Skeletal muscle tissue (tissue), 4 donors: ENCODE data around the gene ZNF775. TPM values are rescaled to one million over a fixed set of nuclear protein-coding genes. Genes with fewer than 3 reads are reported as not detected.

Experiments used
- H3K27ac ChIP-seq: one replicate; pipeline ENCODE4 v1.7.0; 2013; ENCODE audit warnings: mild to moderate bottlenecking, low read depth, low read length, inconsistent platforms
- H3K27me3 ChIP-seq, 3 donors: one replicate each; pipeline ENCODE4 v1.7.0; 2013; ENCODE audit warnings: low read length in 3 of 3; ENCODE audit not compliant: control insufficient read depth in 3 of 3, insufficient read depth in 3 of 3
- H3K36me3 ChIP-seq, 3 donors: one replicate each; pipeline ENCODE4 v1.7.0; 2013; ENCODE audit warnings: low read length in 3 of 3; ENCODE audit not compliant: control insufficient read depth in 3 of 3, insufficient read depth in 3 of 3
- H3K4me1 ChIP-seq, 3 donors: one replicate each; pipeline ENCODE4 v1.7.0; 2013; ENCODE audit warnings: low read length in 3 of 3, mild to moderate bottlenecking in 3 of 3; ENCODE audit not compliant: control insufficient read depth in 3 of 3, insufficient read depth in 3 of 3
- H3K4me3 ChIP-seq, 3 donors: one replicate each; pipeline ENCODE4 v1.7.0; 2013; ENCODE audit warnings: low read length in 3 of 3
- H3K9ac ChIP-seq, 3 donors: one replicate each; pipeline ENCODE4 v1.7.0; 2013; ENCODE audit warnings: low read length in 3 of 3, mild to moderate bottlenecking in 3 of 3, moderate library complexity in 2 of 3, low read depth in 1 of 3
- H3K9me3 ChIP-seq, 3 donors: one replicate each; pipeline ENCODE4 v1.7.0; 2013; ENCODE audit warnings: low read length in 3 of 3; ENCODE audit not compliant: control insufficient read depth in 3 of 3
- total RNA-seq: library from RNA; depleted of rRNA; stranded (reverse); fragments of >200 nt; gene quantifications from one replicate; pipeline ENCODE4 v1.2.3, GENCODE V29; 2014
- donor health status: Osteomylitis.

Gene ZNF775
- total RNA-seq, 1 donor from 2014 or later: 6.8 TPM

DNA sequence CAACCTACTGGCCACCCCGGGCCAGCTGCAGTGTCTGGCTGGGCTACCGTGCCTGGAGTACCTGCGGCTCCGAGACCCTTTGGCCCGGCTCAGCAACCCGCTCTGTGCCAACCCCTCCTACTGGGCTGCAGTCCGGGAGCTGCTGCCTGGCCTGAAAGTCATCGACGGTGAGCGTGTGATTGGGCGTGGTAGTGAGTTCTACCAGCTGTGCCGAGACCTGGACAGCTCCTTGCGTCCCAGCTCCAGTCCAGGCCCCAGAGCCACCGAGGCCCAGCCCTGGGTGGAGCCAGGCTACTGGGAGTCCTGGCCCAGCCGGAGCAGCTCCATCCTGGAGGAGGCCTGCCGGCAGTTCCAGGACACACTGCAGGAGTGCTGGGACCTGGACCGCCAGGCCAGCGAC, 42.0 kb upstream of the ZNF775 start:
- peaks cover 13 to 18% (median 16%) of the 10 kb centered on the region in 3 donors for H3K4me1 ChIP-seq
- H3K36me3 ChIP-seq: no peaks in the 10 kb centered on the region
- H3K4me3 ChIP-seq: no peak overlapping the region
- H3K27ac ChIP-seq: no peak overlapping the region
- H3K9ac ChIP-seq: no peak overlapping the region
- H3K9me3 ChIP-seq: no peaks in the 10 kb centered on the region
- peaks cover 27 to 35% (median 28%) of the 10 kb centered on the region in 3 donors for H3K27me3 ChIP-seq

DNA sequence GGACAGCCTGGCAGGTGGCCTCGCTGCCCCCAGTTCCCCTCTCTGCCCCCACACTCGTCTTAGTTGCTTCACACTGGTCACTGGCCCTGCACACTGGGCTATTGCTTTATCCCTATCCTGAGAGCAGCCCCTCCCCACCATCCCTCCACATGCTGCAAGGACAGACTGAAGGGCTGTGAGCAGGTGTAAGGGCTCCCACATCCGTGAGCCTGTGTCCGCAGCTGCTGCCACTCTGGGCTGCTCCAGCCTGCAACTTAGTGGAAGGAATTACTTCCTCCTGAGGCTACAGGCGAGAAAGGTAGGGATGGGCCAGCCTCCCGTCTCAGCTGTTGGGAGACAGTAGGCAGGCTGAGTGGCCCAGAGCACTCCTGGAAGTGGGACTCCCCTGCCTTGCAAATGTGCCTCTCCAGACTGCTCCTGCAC, 41.5 kb upstream of the ZNF775 start:
- Histone ChIP-seq H3K4me1 (peaks cover 13 to 18% (median 16%) of the 10 kb centered on the region in 3 donors), H3K36me3 (no peaks in the 10 kb centered on the region), H3K27me3 (peaks cover 28 to 40% (median 32%) of the 10 kb centered on the region in 3 donors), H3K4me3 (no peak overlapping the region), H3K27ac (no peak overlapping the region), H3K9me3 (no peaks in the 10 kb centered on the region), H3K9ac (no peak overlapping the region)

DNA sequence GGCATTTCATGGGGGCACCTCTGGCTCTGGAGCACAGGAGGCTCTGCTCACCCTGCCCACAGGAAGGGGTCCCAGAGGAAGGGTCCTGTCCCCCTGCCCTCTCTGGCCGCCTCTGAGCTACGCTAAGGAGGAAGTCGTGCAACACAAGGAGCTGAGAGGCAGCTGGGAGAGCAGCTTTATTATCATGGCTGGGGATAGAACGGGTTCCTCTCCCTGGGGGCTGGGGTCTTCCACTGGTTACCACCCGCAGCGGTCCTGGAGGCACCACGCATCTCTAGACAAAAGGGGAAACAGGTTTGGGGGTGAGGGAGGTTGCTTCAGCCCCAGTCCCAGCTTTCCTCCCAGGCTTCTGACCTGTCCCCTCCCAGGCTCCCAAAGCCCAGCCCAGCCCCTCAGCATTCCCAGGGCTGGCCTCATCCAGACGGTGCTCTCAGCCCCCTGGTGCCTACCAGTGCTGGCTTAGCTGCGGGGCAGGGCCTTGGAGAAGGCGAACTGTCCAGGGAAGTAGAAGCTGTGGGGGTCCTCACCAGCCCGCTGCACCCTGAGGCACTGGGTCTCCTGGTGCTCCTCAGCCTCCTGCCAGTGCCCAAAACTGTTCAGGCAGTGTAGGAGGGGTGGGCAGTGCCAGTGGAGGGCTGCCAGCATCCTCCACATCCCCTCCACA, 40.8 kb upstream of the ZNF775 start:
- H3K4me3 ChIP-seq: no peak overlapping the region
- peaks cover 28 to 43% (median 38%) of the 10 kb centered on the region in 3 donors for H3K27me3 ChIP-seq
- H3K9ac ChIP-seq: no peak overlapping the region
- H3K9me3 ChIP-seq: no peaks in the 10 kb centered on the region
- no peak overlapping the region for H3K27ac ChIP-seq
- no peaks in the 10 kb centered on the region for H3K36me3 ChIP-seq
- peaks cover 13 to 18% (median 16%) of the 10 kb centered on the region in 3 donors for H3K4me1 ChIP-seq

DNA sequence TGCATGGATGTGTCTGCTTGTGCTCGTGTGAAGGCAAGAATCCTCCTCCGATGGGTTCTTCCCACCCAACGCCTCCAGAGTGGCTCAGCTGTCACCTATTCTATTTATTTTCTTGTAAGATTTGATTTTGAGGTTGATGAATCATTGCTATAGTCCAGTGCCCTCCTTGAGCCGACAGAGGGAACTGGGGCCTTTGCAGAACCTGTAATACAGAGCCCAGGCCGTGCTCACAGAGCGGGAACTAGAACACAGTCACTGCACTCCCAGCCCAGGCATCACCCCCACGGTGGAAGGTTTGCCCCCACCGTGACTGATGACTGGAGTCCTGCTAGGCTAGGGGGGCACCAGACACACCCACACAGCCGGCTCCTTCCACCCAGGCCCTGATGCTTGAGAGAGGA, 39.7 kb upstream of the ZNF775 start:
- Histone ChIP-seq H3K27ac (no peak overlapping the region), H3K27me3 (peaks cover 28 to 47% (median 44%) of the 10 kb centered on the region in 3 donors), H3K4me1 (peaks cover 13 to 18% (median 16%) of the 10 kb centered on the region in 3 donors), H3K9ac (no peak overlapping the region), H3K36me3 (no peaks in the 10 kb centered on the region), H3K9me3 (peaks cover 0 to 5% (median 0%) of the 10 kb centered on the region in 3 donors), H3K4me3 (peak overlapping the region in 1 of 3 donors; percentile 56)

DNA sequence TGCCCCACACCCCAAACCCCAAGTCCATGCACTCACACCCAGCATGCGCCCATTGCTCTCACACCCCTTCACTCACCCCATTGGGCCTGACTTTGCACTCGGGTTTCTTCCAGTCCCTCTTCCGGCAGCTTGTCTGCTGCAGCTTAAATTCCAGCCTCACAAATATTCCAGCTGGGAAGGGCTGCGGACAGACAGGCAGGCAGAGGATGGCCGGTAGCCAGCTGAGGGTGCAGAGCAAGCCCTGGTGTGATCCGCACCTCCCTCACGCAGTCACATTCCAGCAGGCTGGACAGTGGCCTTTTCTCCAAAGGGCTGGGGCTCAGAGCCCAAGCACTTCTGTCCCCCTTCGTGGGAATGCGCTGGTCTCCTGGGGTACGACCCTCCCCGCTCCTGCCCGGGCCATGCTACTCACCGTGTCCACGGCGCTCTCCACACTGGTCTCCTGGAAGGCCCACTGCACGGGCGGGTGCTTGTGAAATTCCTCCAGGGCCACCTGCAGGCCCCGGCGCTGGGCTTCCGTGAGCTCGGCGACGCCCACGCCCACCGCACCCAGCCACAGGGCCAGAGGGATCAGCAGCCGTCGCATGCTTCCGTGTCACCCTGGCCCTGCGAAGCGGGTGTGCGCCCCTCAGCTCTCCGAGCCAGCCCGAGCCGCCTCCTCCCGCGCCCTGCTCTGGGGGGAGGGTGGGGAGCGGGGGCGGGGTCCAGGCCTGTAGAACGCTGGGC, 38.9 kb upstream of the ZNF775 start:
- Histone ChIP-seq H3K27me3 (peaks cover 28 to 47% (median 46%) of the 10 kb centered on the region in 3 donors), H3K9me3 (peaks cover 0 to 5% (median 0%) of the 10 kb centered on the region in 3 donors), H3K4me3 (peak overlapping the region; percentile 54 to 58 (median 56)), H3K9ac (peak overlapping the region; percentile 23 to 50 (median 40)), H3K36me3 (no peaks in the 10 kb centered on the region), H3K27ac (no peak overlapping the region), H3K4me1 (peaks cover 13 to 18% (median 16%) of the 10 kb centered on the region in 3 donors)

DNA sequence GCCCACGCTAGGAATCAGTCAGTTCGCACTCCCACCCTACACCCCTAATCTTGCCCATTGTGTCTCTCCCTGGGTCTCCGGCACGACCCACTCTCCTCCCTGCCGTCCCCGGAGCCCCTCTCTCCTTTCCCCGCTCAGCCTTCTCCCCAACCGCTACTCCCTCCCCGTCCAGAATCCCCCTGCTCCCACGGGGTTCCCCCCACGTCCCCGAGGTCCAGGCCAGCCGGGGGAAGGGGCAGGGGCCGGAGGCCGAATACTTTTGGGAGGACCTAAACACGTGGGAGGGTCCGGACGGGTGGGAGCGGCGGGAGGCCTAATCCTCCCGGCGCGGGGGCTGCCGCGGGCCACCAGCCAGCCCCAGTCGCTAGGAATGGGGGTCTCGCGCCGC, 38.3 kb upstream of the ZNF775 start:
- peaks cover 13 to 15% (median 13%) of the 10 kb centered on the region in 3 donors for H3K4me1 ChIP-seq
- H3K27ac ChIP-seq: peak overlapping the region; percentile 36
- no peaks in the 10 kb centered on the region for H3K36me3 ChIP-seq
- peak overlapping the region in 2 of 3 donors; percentile 57 to 67 for H3K9ac ChIP-seq
- peaks cover 28 to 47% (median 46%) of the 10 kb centered on the region in 3 donors for H3K27me3 ChIP-seq
- peak overlapping the region; percentile 56 to 67 (median 56) for H3K4me3 ChIP-seq
- peaks cover 0 to 5% (median 0%) of the 10 kb centered on the region in 3 donors for H3K9me3 ChIP-seq

DNA sequence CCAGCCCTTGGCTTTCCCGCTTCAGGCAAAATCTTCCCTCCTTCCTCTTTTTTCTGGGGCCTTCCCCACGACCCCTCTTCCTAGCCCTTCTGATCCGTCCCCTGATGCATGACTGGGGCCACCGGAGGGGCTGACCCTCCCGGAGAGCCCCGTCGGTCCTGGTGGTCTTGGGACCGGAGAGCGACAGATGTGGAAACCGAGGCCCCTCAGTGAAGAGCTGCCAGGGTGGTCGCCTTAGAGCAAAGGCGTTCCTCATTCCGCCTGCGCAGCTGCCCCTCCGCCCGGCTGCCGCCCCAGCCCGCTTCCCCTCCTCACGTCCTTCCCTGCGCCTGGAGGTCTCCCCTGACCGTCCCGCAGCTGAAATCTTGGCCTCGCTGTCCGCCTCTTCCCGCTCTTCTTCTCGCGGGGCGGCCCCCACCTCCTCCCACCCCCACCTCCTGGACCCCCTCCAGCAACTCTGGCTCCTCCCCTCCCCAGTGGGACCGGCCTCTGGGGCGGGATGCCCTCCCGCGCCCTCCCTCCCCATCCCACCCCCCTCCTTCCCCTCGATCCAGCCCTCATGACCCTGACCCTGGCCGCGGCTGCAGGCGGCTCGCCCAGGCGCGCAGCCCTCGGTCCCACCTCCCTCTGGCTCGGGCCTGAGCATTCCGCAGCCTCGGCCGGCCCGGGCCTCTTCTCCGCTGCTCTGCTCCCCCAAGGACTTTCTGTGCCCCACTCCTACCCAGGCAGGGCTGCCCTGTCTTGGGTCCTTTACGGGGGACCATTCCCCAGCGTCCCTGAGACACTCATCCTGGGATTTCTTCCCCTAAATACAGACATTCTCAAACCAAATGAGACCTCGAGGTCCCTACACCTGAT, 37.6 kb upstream of the ZNF775 start, which contains the start of gene RARRES2:
Gene RARRES2, minus strand, starts transcription at position 367 of the 858 bp plus-strand sequence. CDS start 1,020 bp downstream, outside the sequence.
- Histone ChIP-seq H3K27ac (peak within 1 kb of the TSS; percentile 36), H3K4me1 (peaks cover 11 to 15% (median 13%) of the 10 kb centered on the region in 3 donors), H3K4me3 (peak within 1 kb of the TSS; percentile 56 to 67 (median 58)), H3K27me3 (peaks cover 28 to 49% (median 47%) of the 10 kb centered on the region in 3 donors), H3K9me3 (peaks cover 0 to 5% (median 0%) of the 10 kb centered on the region in 3 donors), H3K9ac (peak within 1 kb of the TSS in 2 of 3 donors; percentile 66 to 67), H3K36me3 (no peaks in the 10 kb centered on the region)

DNA sequence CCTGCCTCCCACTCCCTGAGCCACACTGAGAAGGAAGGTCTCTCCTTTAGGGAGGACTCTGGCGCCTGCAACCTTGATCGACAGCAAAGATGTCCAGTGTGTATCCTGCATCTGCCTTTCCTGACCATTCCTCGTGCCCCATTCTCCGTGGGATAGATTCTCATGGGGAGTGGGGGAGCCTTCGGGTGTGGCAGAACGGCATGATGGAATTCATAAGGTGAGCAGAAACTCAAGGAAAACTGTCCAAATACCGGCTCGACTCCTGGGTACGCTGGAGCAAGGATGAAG, 37.1 kb upstream of the ZNF775 start:
- H3K27me3 ChIP-seq: peaks cover 28 to 49% (median 47%) of the 10 kb centered on the region in 3 donors
- peak overlapping the region in 1 of 3 donors; percentile 29 for H3K4me3 ChIP-seq
- no peak overlapping the region for H3K27ac ChIP-seq
- peaks cover 0 to 5% (median 0%) of the 10 kb centered on the region in 3 donors for H3K9me3 ChIP-seq
- H3K36me3 ChIP-seq: no peaks in the 10 kb centered on the region
- H3K4me1 ChIP-seq: peaks cover 11 to 15% (median 13%) of the 10 kb centered on the region in 3 donors
- peak overlapping the region in 1 of 3 donors; percentile 66 for H3K9ac ChIP-seq

DNA sequence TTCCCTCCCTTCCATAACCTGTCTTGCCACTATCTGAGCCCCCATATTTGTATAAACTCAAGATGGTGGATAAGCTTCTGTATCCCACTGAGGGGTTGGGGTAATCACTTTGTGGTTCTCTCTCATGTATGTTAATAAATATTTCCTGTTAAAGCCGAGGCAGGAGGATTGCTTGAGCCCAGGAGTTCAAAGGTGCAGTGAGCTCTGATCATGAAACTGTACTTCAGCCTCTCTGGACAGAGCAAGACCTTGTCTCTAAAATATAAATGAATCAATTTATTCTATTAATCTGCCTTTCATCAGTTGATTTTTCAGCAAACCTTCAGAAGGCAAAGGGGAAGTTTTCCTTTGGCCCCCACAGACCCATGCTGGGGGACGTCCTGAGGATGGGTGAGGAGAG, 35.9 kb upstream of the ZNF775 start:
- Histone ChIP-seq H3K27ac (no peak overlapping the region), H3K9me3 (peaks cover 0 to 5% (median 0%) of the 10 kb centered on the region in 3 donors), H3K9ac (no peak overlapping the region), H3K27me3 (peaks cover 28 to 49% (median 46%) of the 10 kb centered on the region in 3 donors), H3K36me3 (no peaks in the 10 kb centered on the region), H3K4me3 (no peak overlapping the region), H3K4me1 (peaks cover 11 to 15% (median 13%) of the 10 kb centered on the region in 3 donors)
